ENCODE measurements around the gene CCP110.

GRCh38 chr16:19598805-19599510 lies 75.2 kb downstream of the CCP110 start:
- TF ChIP-seq CTCF (optimal IDR thresholded peaks at IDR 0.05 in 1 of 3, IDR thresholded peaks at IDR 0.05 in 1 of 3, conservative IDR thresholded peaks at IDR 0.05 in 1 of 3; ENCODE audit: extremely low read depth in 1 of 3, insufficient read depth in 2 of 3, low read length in 3 of 3) (no peak), EZH2 (IDR thresholded peaks at IDR 0.05; ENCODE audit: low read length) (no peak)
